GM18498 (cell line): ENCODE results near the gene EZH2.

Experiments
- ATAC-seq: cut with Tn5 transposase; IDR thresholded peaks from one replicate; pipeline ENCODE4 v1.9.1; 2021; ENCODE audit warnings: mild to moderate bottlenecking, moderate library complexity; ENCODE audit not compliant: unreplicated experiment

Gene EZH2

DNA sequence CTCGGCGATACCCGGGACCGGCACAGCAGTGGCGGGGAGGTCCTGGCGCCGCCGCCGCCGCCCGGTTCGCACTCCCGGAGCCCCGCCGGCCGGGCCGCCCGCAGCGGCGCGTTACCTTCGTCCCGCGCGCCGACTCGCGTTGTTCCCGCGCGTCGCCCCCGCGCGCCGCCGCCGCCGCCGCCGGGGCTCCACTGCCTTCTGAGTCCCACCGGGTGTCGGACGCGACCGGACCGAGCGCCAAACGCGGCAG lies at the start of gene EZH2:
Gene EZH2, minus strand, starts transcription at position 243 of the 250 bp plus-strand sequence. CDS start 36,993 bp downstream, outside the sequence.
- ATAC-seq, result peak; percentile 36

DNA sequence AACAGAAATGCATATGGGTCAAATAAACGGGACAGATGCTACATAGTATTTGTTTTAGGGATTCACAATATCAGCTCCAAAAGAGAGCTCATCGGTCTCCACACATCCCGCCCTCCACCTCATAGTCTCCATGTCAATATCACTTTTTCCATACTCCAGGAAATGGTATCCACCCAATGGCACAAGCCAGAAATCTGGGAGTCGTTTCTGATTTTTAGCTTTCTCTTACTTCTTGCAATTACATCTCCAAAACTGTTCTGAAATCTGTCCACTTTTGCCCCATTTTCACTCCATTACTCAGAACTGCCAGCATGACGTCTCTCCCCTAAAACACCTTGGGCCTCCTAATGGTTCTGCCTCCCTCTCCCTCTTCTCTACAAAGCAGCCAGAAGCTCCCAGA lies 47.4 kb upstream of the EZH2 start:
- ATAC-seq, result no peak

DNA sequence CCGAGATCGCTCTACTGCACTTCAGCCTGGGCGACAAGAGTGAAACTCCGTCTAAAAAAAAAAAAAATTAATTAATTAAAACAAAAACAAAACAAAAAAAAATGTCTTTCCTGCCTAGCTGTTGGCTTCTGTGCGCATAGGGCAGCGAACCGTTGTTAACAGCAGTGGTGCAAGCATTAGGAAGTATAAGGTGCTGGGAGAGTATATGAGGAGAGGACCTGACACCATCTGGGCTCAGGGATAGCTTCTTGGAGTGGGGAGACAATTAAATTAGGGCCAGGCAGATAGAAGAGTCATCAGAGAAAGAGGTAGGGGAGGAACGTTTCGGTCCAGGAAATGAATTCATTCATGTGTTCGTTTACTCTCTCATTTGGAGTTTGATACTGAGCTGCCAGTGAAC lies 46.2 kb upstream of the EZH2 start:
- no peak for ATAC-seq

DNA sequence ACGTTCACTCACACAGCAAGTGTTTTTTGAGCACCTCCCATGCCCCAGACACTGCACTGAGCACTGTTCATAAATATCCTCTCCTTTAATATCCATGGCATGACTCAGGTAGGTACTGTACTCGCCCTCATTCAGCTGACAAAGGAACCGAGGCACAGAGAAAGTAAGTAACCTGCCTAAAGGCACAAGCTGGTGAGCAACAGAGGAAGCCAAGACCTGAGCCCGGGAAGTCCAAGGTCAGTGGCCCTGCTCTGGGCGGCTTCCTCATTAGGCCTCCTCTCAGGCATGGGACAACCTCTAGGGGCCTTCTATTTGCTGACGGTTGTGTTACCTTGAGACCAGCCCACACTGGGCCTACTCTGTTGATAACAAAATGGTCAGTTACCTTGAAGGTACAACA lies 45.1 kb upstream of the EZH2 start:
- no peak for ATAC-seq

DNA sequence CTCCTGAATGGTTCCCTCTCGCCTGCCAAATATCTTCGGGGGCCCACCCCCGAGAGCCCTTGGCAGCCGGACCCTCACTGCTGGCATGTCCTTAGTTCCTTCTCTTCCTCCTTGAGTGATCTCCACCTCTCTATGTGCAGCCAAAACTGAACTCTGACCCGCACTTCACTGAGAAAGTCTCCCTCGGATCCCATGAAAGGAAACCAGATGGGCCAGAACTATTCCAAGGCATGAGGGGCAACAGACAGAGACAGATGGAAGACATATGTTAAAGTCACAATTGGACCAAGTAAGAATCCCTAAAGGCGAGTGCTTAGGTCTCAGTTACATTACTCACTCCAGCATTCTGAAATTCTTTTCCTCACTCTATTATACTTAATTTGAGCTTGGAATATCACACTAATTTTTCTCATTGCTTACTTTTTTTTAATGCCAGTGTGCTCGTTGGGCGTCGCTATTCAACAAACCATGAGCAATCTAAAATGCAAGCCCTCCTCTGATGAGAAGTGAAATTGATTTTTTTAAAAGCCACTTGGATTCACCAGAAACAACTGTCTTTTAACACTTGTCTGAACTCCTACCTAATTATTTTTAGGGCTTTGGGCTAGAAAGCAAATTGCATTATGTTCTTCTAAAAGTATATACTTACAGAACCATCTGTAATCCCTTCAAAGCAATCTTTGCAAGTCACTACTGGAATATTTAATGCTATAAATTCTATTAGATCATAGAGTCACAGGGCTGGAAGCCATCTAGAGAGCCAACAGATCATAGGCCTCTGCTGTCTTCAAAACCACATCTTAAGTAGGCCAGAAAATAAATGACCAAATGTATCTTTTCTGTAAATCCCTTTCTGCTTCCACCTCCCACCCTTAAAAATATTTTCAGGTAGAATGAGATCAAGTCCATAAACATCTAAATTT lies 43.3 kb upstream of the EZH2 start:
- peak; percentile 21 for ATAC-seq

DNA sequence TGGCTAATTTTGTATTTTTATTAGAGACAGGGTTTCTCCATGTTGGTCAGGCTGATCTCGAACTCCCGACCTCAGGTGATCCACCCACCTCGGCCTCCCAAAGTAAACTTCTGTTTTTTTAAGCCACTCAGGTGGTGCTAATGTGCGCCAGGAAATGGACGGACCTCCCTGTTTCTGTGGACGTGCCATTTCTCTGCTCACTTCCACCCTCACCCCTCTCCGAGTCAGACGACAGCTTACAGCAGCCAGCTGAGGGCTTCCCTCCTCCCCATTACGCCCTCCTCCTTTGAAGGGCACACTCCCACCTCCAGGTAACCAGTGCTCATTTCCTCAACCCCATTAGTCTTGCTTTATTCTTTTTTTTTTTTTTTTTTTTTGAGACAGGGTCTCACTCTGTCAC lies 41.7 kb upstream of the EZH2 start:
- no peak for ATAC-seq

DNA sequence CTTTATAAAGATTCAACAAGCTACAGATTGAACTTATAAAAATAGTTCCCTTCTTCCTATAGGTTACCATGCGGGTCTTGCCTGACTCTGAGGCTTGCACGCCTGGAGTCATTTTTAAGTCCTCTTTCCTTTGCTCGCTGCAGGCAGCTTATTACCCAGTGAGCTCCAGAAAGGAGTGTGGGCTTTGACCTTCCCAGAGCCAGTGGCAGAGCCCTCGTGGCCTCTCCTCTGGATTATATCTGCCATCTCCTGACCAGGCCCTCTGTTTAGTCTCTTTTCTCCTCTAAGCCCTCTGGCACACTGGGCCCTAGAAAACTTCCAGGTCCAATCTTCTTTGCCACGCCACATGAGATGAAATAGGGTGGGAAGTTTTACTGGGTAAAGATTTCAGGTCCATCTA lies 39.9 kb upstream of the EZH2 start:
- no peak for ATAC-seq

DNA sequence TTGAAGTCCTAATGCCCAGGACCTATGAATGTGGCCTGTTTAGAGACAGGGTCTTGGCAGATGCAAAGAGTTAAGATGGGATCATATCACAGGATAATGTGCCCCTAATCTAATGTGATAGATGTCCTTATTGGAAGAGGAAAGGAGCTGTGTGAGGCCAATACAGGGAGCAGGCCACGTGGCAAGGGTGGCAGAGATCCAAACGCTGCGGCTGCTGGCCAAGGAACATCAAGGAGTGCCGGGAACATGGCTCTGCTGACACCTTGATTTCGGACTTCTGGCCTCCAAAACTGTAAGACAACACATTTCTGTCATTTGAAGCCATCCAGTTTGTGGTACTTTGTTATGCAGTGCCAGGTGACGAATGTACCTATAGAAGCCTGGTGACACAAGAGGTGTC lies 37.7 kb upstream of the EZH2 start:
- no peak for ATAC-seq

DNA sequence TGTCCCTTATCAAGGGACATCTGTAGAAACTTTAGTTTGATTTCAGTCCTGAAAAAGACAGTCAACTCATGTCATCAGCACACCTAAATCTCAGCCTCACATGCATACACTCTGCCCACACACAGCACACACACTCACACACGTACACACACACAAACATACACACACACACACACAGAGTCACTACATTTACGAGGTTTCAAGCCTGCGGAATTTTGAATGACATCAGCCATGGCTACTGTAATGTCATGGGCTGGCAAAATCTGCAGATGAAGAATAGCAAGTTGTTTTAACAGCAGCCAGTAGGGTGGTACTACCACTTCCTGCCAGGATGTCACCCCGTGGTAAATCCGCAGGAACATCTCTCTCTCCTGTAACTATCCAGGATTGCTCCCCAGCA lies 37.1 kb upstream of the EZH2 start:
- ATAC-seq, result no peak

DNA sequence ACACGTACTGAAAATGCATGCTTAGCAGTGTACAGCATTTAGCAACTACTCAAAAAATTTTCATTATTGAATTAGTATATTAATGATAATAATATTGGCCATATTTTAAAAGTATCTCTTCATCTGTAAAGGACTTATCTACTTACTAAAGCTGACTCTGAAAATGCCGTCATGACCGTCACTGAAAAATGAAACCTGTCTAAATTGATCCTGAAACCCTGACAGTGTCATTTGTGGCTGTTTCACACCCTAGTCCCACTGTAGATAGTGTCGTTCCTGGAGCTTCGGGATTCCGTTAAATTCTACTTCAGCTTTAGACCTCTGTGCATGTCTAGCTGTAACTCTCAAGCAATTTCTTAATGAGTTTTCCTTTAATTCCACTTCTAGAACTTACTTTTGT lies 35.8 kb upstream of the EZH2 start:
- peak; percentile 75 for ATAC-seq

DNA sequence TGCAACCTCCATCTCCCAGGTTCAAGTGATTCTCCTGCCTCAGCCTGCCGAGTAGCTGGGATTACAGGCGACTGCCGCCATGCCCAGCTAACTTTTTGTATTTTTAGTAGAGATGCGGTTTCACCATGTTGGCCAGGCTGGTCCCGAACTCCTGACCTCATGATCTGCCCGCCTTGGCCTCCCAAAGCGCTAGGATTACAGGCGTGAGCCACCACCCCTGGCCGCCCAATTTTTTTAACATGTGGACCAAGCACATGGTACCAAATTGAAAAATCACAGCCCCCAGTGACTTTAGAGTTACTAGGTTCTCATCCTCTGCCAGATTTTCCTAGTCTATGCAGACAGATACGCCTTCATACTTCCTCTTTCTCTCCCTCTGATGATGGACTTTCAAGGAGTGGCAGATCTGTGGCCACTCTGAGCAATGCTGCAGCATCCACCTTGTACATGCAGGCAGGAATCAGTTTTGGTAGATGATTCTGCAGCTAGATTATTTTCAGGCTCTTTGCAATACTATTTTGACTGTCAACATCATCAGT lies 34.0 kb upstream of the EZH2 start:
- ATAC-seq, result no peak

DNA sequence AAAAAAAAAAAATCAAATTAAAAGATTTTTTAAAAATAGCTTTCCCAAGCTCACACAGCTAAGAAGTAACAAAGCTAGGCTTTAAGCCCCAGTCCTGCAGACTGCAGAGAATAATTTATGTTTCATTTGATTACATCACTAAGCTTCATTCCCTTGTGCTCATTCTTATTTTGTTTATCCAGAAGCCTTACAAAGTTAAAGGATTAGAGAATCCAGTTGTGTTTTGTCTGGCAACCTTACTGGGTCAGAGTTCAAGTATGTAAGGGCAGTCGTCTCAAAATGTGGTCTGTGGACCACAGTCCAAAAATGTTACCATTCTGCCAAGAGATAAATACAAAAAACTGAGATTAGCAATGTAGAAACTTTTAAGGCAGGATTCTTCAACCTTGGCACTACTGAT lies 32.1 kb upstream of the EZH2 start:
- ATAC-seq, result no peak

DNA sequence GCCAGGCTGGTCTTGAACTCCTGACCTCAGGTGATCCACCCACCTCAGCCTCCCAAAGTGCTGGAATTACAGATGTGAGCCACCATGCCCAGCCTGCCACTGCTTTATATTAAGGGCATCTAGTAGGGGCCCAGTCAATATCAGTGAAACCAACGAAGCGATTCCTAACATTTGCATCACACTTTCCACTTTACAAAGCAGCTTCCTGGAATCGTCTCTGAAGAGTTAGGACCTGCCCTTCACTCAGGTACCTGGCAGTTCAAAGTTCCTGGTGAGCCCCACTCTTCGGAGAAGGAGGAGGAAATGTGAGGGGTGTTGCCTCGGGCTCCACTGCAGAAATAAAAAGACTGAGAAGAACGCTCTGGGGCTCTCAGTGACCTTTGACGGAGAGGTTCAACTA lies 31.1 kb upstream of the EZH2 start:
- no peak for ATAC-seq

DNA sequence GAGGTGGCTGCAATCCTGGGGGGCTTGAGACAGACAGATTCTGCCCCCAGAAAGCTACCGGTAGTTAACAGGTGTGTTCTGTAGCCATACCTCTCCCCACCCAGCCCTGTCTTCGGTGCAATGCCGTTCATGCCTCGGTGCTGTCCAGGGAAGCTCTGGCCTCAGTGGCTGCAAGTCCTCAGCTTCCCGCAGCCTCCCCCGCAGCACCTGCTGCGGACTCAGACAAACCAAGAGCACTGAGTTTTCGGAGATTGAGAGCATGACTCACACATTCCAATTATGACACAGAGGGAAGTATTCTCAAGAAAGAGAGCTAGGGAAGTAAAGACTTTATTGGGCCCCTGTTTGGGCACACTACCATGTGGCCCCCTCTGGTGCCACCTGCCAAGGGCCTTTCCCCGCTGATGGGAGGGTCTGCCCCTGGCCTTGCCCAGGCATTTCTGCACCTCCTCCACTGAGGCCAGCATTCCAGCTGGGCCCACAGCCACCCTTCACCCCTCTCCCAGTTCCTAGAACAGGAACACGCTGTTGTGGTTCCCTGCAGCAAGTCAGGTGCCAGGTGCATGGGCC lies 30.2 kb upstream of the EZH2 start:
- peak; percentile 48 for ATAC-seq

DNA sequence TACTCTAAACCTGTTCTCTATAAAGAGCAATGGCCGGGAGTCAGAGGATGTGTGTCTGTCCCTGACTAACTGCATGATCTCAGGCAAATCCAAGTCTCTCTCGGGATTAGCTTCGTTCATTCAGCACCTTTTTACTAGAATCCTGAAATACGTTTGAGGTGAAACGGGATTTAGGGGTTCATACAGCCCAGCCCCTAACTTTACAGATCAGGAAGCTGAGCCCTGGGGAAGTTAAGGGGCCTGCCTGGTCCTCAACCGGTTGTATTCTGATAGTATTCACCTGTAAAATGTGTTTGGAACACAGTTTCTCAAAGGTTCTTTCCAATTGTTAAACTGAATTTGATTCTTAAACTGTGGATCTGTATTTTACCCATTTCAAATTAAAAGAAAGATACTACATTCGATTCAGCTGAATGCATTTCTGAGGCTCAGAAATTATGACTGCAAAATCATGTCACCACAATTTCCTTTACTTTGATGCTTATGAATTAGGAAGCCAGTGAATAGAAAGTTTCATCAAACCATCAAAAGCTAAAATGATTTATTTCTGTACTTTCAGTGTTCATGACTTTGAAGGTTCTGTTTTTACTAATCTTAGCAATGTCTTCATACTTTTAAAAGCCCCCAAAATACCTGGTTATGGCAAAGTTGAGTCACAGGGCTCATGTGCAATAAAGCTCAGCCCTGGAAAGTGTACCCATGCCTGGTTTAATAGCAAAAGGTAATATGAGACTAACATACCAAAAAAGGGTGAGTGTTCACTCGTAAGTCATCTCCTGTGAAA lies 28.9 kb upstream of the EZH2 start:
- peak; percentile 48 for ATAC-seq

DNA sequence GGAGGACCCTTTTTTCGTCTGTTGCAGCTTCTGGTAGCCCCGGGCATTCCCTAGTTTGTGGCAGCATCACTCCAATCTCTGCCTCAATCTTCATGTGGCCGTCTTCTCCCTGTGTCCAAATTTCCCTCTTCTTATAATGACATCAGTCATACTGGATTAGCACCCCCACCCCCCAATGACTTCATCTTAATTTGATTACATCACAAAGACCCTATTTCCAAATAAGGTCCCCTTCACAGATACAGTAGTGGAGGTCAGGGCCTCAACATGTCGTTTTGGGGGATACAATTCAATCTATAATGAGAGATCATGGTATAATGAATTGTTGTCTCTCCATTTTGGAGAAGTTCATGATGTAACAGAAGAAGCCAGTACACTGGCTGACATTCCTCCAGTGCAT lies 28.1 kb upstream of the EZH2 start:
- ATAC-seq, result no peak

DNA sequence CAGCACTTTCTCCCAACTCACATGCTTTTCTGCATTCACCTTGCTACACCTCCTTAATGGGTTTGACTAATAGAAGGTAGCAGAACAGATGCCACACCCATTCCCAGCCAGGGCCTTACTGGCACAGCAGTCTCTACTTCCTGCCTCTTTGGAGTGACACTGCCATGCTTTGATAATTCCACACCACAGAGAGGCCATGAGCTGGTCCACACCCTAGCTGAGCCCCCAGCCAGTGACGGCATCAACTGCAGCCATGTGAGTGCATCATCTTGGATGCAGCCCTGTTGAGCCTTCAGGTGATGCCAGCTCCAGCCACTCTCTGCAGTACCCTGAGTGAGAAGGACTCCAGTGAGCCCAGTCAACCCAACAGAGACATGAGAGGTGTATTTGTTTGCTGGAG lies 27.5 kb upstream of the EZH2 start:
- ATAC-seq, result no peak

DNA sequence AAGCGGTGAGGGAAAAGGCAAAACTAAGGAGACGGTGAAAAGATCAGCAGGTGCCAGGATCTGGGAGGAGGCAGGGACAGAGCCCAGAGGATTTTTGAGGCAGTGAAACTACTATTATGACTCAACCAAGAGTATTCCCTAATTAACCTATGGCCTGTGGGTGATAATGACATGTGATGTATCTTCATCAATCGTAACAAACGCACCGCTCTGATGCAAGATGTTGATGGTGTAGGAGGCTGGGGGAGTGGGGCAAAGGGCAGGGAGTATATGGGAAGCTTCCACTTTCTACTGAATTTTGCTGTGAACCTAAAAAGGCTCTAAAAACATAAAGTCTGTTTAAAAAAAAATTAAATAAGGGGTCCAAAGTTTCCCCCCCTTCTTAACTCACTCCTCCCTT lies 25.5 kb upstream of the EZH2 start:
- no peak for ATAC-seq

DNA sequence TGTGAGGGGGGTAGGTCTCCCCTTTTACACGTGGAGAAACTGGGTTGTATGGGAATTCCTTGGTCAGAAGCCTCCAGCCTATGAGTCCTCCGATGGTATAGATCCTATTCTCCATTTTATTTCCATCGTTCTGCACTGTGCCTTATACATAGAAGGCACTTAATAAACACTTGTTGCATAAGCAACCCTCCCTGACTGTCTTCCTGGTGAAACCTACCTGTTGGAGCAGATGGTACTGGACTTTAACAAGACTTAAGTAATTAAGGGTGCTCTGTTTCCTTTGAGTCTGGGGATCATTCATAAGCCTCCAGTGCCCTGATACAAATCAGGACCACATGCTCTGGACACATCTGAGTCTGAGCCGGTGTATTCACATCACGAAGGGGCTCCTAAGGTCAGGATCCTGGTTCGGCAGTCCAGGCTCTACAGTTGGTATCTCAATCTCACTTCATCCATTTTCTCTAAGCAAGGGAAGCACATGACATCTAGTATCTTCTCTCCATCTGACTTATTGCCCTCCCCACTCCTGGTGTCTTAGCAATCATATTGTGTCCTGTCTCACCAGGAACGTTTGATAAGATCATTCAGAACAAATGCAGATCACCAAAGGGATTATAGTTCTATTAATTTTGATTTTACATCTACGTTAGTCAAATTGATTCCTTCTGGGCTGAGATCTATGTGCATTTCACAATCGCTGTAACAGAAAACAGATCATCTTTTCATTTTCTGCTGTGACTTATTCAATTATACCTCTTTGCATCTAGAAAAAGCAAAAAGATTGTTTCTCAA lies 22.8 kb upstream of the EZH2 start:
- no peak for ATAC-seq

DNA sequence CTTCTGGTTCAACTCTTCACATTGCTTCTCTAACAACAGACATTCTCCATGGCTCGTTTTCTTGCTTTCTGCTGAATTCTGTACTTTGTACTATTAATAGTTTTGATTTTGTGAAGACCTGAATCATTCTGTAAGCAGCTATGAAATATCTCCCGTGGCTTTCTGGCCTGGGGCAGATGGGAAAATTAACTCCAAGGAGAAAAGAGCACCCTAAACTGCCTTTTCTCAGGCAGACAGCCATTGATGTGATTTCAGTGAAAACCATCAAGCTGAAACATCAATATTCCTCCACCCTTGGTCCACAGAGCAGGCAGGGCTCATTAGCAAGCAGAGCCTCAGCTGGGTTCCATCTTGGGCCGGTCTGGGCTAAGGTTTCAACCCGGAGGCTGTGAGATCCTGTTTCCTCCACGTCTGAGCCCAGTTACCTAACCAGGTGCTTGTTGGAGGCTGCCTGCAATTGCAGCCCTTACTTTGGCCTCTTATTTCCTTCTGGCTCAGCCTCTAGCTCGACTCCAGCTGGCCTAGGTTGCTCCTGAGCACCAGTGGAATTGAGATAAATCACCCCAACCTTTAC lies 21.1 kb upstream of the EZH2 start:
- ATAC-seq, result no peak

DNA sequence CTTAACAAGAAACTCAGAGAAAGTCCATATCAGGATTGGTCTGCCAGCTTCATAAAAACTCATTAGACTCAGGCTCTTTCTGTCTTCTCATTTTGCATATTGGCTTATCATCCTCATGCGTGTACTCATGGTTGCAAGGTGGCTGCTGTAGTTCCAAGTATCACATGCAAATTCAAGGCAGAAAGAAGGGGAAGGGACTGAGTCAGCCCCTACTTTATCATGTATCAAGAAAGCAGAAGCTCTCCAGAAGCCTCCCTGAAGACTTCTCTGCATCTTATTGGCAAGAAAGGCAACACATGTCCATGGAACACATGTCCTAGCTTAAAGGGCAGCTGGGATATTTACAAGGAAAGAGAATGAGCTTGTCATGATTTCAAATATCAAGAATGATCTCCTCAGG lies 19.4 kb upstream of the EZH2 start:
- no peak for ATAC-seq
